HG03039 (cell line): ENCODE measurements around the gene RHOT2.
A peak's percentile ranks its signal among the peaks of the same experiment; 100 is the strongest.
"Not testable (repeated sequence)": the region's sequence is repeated elsewhere in the genome, so short reads cannot be mapped to it uniquely, and the experiment has no call there.

Source experiments
- ATAC-seq: cut with Tn5 transposase; IDR thresholded peaks from one replicate; pipeline ENCODE4 v1.9.1; 2021; ENCODE audit warnings: mild to moderate bottlenecking, moderate library complexity; ENCODE audit not compliant: unreplicated experiment

RHOT2 gene

GRCh38 chr16:712740-713250 is 44.9 kb downstream of the RHOT2 start:
- not testable (repeated sequence) for ATAC-seq

- no peak for ATAC-seq
These were observed 46.1 kb downstream of the RHOT2 start for GRCh38 chr16:714079-714478.

GRCh38 chr16:714558-715476 is 46.9 kb downstream of the RHOT2 start, which contains the start of gene METRN:
Gene METRN, plus strand, starts transcription at chr16:715118. Its CDS starts 172 bp downstream, at chr16:715290.
- ATAC-seq = no peak

GRCh38 chr16:715477-716199 is 47.7 kb downstream of the RHOT2 start:
- ATAC-seq = no peak

- ATAC-seq = no peak
These were observed 48.3 kb downstream of the RHOT2 start for GRCh38 chr16:716200-716568.

- ATAC-seq = no peak
These were observed 48.9 kb downstream of the RHOT2 start for GRCh38 chr16:716768-717325.

GRCh38 chr16:717450-718245 is 49.7 kb downstream of the RHOT2 start:
- no peak for ATAC-seq

- ATAC-seq = no peak
These were observed 50.5 kb downstream of the RHOT2 start for GRCh38 chr16:718389-718788.

- ATAC-seq = no peak
These were observed 51.0 kb downstream of the RHOT2 start for GRCh38 chr16:718922-719321.

GRCh38 chr16:719815-720446 is 52.0 kb downstream of the RHOT2 start:
- no peak for ATAC-seq

GRCh38 chr16:720447-720989 is 52.6 kb downstream of the RHOT2 start:
- ATAC-seq = peak; percentile 5

GRCh38 chr16:720990-721764 is 53.2 kb downstream of the RHOT2 start, which contains the start of gene ANTKMT:
Gene ANTKMT, plus strand, starts transcription at chr16:721146. Its CDS starts 129 bp downstream, at chr16:721275.
- peak; percentile 57 for ATAC-seq

GRCh38 chr16:721765-722540 is 54.0 kb downstream of the RHOT2 start:
- no peak for ATAC-seq

GRCh38 chr16:722835-723633 is 55.1 kb downstream of the RHOT2 start:
- ATAC-seq = no peak

- ATAC-seq = no peak
These were observed 55.8 kb downstream of the RHOT2 start for GRCh38 chr16:723695-724094.
